ENCODE data around the gene IRX4.

The IRX4 gene

DNA sequence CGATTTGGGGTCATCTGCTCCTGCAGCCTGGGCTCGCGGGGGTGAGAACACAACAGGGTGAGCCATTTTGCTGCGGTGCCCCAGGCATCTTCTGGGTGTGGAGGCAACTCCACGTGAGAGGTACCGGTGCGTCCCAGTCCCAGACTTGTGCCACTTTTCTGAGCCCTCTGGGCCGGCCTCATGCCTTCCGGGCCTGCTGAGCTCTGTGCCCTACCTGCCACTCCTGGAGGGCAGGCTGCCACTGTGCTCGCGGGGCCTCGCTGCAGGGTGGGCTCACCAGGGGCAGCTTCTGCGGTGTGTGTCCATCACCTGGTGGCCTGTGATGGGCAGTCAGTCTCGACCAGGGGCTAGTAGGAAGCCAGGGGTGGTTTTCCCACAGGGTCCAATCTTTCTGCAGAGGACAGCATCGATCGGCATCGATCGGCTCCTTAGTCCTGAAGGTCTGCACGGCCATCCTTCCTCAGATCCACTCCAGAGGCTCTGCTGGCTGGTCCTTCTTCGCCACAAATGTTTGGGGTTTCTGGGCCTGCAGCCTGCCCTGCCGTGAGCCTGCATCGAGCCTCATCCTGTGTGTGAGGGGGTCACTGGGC lies 22.6 kb downstream of the IRX4 start:
- H3K4me3 ChIP-seq (ENCODE audit: low read depth, low read length): no peak overlapping the region
- TF ChIP-seq, protein P1, sequence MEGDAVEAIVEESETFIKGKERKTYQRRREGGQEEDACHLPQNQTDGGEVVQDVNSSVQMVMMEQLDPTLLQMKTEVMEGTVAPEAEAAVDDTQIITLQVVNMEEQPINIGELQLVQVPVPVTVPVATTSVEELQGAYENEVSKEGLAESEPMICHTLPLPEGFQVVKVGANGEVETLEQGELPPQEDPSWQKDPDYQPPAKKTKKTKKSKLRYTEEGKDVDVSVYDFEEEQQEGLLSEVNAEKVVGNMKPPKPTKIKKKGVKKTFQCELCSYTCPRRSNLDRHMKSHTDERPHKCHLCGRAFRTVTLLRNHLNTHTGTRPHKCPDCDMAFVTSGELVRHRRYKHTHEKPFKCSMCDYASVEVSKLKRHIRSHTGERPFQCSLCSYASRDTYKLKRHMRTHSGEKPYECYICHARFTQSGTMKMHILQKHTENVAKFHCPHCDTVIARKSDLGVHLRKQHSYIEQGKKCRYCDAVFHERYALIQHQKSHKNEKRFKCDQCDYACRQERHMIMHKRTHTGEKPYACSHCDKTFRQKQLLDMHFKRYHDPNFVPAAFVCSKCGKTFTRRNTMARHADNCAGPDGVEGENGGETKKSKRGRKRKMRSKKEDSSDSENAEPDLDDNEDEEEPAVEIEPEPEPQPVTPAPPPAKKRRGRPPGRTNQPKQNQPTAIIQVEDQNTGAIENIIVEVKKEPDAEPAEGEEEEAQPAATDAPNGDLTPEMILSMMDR (IDR thresholded peaks at IDR 0.05; ENCODE audit: insufficient read depth, low read depth, low read length, missing control alignments): no peak
- no peak for DNase-seq (ENCODE audit: low read depth)

DNA sequence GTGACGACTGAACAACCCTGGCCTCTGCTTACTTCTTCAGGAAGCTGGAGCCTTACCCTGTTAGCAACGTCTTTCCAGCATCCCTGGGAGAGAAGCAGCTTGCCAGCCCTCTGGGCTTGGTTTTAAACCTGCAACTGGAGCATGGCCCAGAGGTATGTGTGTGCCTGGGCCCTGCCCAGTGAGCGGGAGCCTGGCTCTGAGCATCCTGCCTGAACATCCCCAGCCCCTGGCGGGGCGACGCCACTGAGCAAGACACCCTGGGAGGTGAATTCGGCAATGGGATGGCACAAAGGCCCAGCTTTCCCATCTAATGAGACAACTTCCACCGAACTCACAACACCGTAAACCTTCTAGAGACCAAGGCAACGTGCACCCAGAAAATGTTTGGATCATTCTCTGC lies 23.6 kb downstream of the IRX4 start:
- TF ChIP-seq, protein P1 (IDR thresholded peaks at IDR 0.05; ENCODE audit: insufficient read depth, low read depth, low read length, missing control alignments): no peak
- no peak overlapping the region for H3K4me3 ChIP-seq (ENCODE audit: low read depth, low read length)
- no peak for DNase-seq (ENCODE audit: low read depth)

DNA sequence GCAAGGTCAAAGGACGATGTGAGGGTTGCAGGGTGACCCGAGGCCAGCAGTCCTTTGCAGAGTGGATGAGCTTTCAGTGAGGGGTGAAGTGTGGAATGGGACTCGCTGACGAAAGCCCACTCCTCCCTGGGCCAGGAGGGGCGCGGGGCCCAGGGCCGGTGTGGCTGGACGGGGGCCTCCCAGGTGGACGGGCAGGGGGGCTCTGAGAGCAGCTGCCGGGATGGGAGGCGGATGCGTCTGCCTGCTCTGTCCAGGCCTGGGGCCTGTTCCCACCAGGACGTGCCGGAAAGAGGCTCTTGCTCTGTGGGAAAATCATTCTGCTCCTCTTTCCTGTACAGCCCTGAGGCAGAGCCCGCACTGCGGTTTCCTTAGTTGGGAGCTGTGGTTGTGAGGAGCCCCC lies 24.3 kb downstream of the IRX4 start:
- no peak overlapping the region for H3K4me3 ChIP-seq (ENCODE audit: low read depth, low read length)
- TF ChIP-seq, protein P1 (IDR thresholded peaks at IDR 0.05; ENCODE audit: insufficient read depth, low read depth, low read length, missing control alignments): no peak
- DNase-seq (ENCODE audit: low read depth): no peak

DNA sequence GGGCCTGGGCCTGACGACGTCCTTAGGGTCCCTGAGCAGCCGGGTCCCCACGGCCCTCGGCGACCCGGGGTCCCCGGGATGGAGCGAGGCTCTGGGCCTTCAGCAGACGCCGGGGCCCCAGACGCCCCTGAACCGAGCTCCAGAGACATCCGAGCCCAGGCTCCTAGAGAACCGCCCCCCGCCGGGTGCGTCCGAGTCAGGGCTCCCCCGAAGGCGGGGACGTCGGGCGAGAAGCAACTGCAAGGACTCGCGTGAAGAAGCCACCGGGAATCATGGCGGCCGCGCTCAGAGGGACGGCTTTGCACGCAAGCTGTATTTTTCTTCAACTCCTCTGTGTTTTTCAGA lies 25.5 kb downstream of the IRX4 start:
- no peak for DNase-seq (ENCODE audit: low read depth)
- no peak overlapping the region for H3K4me3 ChIP-seq (ENCODE audit: low read depth, low read length)
- TF ChIP-seq, protein P1 (IDR thresholded peaks at IDR 0.05; ENCODE audit: insufficient read depth, low read depth, low read length, missing control alignments): no peak

DNA sequence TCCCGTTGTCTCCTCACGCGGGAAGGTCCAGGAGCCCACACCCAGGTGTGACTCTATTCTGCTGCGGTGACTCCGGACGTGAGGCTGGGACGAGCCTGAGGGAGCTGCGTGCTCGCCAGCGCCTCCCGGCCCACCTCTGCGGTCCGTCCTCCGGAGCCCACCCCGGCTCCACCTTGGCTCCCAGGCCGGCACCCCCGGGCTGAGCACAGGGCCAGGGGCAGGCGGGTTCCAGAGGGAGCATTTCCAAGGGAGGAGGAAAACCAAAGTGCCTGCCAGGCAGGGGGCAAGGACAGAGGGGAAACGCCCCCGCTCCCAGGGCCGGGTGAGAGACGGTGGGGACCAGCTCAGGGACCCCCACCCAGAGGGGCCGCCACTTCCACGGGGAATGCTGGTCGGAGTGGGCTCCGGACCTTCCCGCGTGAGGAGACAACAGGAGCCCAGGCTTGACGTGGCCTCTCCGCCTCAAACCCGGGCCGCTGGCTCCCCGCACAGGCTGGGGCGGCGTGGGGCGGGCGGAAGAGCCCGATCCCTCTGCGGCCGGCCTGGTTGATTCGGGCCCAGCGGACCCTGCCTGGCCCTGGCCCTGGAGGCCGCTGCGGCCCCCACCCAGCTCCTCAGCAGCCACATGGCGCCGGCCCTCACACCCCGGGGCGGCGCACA lies 26.0 kb downstream of the IRX4 start:
- DNase-seq (ENCODE audit: low read depth): no peak
- TF ChIP-seq, protein P1 (IDR thresholded peaks at IDR 0.05; ENCODE audit: insufficient read depth, low read depth, low read length, missing control alignments): no peak
- no peak overlapping the region for H3K4me3 ChIP-seq (ENCODE audit: low read depth, low read length)

DNA sequence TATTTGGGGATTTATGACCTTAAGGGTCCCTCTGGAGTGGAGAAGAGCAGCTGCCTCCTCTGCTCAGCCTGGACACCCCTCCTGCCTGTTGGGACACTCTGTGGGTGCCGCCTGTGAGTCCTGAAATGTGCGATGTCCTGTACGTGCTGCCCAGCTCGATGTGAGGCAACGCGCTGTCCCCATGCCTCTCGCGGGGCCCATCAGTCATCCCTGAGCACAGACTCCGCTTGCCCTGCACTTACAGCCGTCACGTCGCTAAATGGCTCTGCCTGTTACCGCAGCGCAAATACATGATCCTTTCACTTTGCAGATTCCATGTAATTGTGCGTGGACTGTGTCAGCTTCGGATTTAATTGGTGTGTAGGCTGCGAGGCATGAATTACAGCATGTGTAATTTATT lies 27.1 kb downstream of the IRX4 start:
- DNase-seq (ENCODE audit: low read depth): no peak
- no peak overlapping the region for H3K4me3 ChIP-seq (ENCODE audit: low read depth, low read length)
- TF ChIP-seq, protein P1 (IDR thresholded peaks at IDR 0.05; ENCODE audit: insufficient read depth, low read depth, low read length, missing control alignments): no peak

DNA sequence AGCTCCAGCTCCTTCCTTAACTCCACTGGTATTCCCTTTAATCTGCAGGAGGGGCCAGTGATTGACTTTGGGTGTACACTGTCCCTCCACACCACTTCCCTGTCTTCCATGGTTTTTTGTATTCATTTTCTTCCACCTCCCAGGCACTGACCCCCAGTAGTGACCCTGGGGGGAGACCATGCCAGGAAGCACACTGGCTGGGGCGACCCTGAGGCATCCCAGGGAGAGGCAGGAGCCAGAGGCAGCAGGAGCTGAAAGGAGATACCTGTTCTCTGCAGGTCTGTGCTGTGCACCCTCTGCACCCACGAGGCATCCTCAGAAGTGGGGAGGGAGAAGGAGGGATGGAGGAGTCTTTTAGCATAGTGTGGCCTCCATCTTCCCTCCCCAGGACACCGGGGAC lies 27.6 kb downstream of the IRX4 start:
- no peak for DNase-seq (ENCODE audit: low read depth)
- TF ChIP-seq, protein P1 (IDR thresholded peaks at IDR 0.05; ENCODE audit: insufficient read depth, low read depth, low read length, missing control alignments): no peak

More for the DNA sequence above, 27.6 kb downstream of the IRX4 start:
- no peak overlapping the region for H3K4me3 ChIP-seq (ENCODE audit: low read depth, low read length)
